HG03521 (cell line): Measurements from ENCODE around the gene CEP83.
"Not testable (repeated sequence)": the region's sequence is repeated elsewhere in the genome, so short reads cannot be mapped to it uniquely, and the experiment has no call there.

Source experiments
- ATAC-seq: cut with Tn5 transposase; IDR thresholded peaks from one replicate; pipeline ENCODE4 v1.9.1; 2021; ENCODE audit warnings: mild to moderate bottlenecking, moderate library complexity; ENCODE audit not compliant: unreplicated experiment

The CEP83 gene

GRCh38 chr12:94459728-94460615 lies at the start of gene CEP83:
Gene CEP83 (minus strand): TSS chr12:94459867. CDS start chr12:94412490, 47,377 bp downstream.
- ATAC-seq = peak; percentile 96

DNA sequence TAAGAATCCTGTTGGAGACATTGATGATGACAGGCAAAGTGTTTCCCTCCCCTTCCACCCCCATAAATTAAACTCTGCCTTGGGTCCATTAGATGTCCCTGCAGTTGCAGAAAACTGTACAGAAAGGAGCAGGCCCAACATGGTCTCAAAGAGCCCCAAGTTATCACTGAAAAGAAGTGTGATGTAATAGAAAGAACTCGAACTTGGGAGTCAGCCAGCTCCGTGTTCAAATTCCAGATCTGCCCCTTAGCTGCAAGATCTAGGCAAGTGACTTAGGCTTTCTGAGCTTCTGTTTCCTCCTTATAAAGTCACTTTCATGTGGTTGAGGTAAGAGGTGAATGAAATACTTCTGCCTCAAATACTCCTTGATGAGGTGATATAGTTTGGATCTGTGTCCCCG lies 49.6 kb upstream of the CEP83 start:
- no peak for ATAC-seq

GRCh38 chr12:94507455-94507854 lies 47.8 kb upstream of the CEP83 start:
- no peak for ATAC-seq

GRCh38 chr12:94504386-94504785 lies 44.7 kb upstream of the CEP83 start:
- no peak for ATAC-seq

- no peak for ATAC-seq
Observed at GRCh38 chr12:94503619-94504018, 44.0 kb upstream of the CEP83 start.

DNA sequence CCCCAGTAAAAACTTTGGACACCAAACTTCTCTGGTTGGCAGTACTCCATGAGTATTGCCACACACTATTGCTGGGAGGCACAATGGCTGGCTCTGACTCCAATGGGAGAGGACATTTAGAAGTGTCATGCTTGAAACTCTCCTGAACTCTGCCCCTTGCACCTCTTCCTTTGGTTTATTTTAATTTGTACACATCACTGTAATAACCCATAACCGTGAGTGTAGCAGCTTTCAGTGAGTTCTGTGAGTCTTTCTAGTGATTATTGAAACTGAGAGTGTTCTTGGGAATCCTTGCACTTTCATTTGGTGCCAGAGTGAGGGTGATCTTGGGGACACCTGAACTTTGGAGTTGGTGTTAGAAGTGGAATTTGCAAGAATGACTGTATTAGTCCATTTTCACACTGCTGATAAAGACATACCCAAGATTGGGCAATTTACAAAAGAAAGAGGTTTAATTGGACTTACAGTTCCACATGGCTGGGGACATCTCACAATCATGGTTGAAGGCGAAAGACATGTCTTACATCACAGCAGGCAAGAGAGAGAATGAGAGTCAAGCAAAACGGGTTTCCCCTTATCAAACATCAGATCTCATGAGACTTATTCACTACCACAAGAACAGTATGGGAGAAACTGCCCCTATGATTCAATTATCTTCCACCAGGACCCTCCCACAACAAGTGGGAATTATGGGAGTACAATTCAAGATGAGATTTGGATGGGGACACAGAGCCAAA lies 41.3 kb upstream of the CEP83 start:
- no peak for ATAC-seq

GRCh38 chr12:94498698-94499097 lies 39.0 kb upstream of the CEP83 start:
- no peak for ATAC-seq

- no peak for ATAC-seq
Observed at GRCh38 chr12:94498073-94498472, 38.4 kb upstream of the CEP83 start.

- no peak for ATAC-seq
Observed at GRCh38 chr12:94495445-94496115, 35.9 kb upstream of the CEP83 start.

- ATAC-seq = no peak
Observed at GRCh38 chr12:94491489-94491888, 31.8 kb upstream of the CEP83 start.

DNA sequence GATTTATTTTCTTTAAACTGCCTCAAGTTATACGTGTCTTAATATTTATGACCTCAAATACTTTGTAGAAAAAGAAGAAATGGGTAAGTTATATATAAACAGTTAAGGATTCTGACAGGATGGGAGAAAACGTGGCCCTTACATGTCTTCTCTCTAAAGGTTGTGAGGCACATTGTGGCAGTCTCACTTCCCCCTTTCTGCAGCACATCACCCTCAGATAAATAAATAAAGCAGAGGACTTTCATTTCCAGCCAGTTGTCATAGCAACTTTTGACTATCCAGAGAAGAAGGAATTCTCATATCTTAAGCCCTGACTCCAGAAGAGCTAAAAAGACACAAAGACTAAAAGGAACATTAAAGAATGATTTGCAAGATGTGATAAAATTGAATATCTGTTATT lies 28.8 kb upstream of the CEP83 start:
- peak; percentile 91 for ATAC-seq

- ATAC-seq = no peak
Observed at GRCh38 chr12:94481734-94482133, 22.1 kb upstream of the CEP83 start.

- ATAC-seq = no peak
Observed at GRCh38 chr12:94469522-94469921, 9.9 kb upstream of the CEP83 start.

GRCh38 chr12:94460616-94460959 lies 921 bp upstream of the CEP83 start:
- ATAC-seq = no peak

DNA sequence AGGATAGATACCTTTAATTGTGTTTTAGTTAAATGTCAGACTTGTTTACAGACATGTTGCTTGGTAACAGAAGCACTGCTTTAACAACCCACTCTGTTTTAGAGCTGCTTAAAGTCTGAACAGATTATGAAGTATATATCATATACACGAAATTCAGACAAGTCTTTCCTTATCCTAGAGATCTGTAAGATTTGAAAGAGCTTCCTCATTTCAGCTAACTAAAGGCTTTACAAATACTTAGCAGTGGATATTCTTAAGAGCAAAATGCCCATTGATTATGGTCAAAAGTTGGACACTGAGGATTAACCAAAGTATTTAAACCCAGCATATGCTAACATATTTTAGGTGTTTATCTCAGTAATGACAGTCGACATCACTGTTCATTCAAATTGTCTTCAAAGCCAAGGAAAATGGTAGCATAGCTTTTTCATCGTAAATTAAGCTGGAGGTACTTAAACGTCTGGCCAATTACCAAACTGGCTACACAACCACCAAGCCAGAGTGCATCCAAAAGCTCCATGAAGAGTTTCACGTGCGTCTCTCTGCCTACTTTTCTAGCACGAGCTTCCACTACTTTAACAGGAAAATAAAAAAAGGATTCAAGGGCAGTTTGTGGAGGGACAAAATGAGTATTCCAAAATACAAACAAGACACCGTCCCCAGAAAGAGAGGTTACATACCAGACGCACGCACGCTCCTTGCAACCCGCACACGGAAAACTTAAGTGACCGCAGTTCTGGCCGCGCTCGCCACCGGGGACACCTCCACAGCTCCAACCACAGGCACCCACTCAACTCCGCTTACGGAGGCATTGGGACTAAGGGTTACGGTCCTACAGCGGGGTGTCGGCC lies 565 bp downstream of the CEP83 start:
- peak; percentile 41 for ATAC-seq

DNA sequence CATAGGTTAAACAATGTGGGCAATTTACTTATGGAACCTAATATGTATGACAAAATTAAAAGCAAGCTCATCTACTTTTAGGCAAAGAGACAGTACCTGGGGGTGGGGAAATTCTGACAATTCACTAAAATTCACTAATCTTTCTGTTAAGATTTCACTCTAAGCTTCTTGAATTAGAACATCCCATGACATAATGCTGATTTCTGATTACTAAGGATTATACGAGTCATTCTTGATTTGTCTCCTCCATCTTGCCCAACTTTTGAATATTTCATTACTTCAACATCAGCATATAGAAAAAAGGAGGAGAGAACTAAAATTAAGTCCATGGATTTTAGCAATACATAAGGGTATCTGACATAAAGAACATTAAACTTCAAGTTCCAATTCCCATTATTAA lies 2.4 kb downstream of the CEP83 start:
- no peak for ATAC-seq

GRCh38 chr12:94454318-94454717 lies 5.3 kb downstream of the CEP83 start:
- ATAC-seq = not testable (repeated sequence)

- no peak for ATAC-seq
Observed at GRCh38 chr12:94445662-94446061, 14.0 kb downstream of the CEP83 start.

- no peak for ATAC-seq
Observed at GRCh38 chr12:94437303-94437702, 22.4 kb downstream of the CEP83 start.

GRCh38 chr12:94435511-94435927 lies 24.1 kb downstream of the CEP83 start:
- no peak for ATAC-seq

- ATAC-seq = no peak
Observed at GRCh38 chr12:94434171-94434570, 25.5 kb downstream of the CEP83 start.
